22Rv1 (cell line): Measurements from ENCODE around the gene ZMYND19.
"Not testable (repeated sequence)": the region's sequence is repeated elsewhere in the genome, so short reads cannot be mapped to it uniquely, and the experiment has no call there.

Experiments used
- H3K27ac ChIP-seq: fragments of 450-650 bp; 2 replicates; pipeline ENCODE4 v1.5.1; 2017
- ZFX ChIP-seq: fragments of 450-650 bp; IDR thresholded peaks from 2 replicates; pipeline ENCODE4 v1.6.1; 2017; ENCODE audit warnings: antibody characterized with exemption, borderline replicate concordance
- TF ChIP-seq, protein P1 (sequence below): fragments of 450-650 bp; IDR thresholded peaks from 2 replicates; pipeline ENCODE4 v1.5.1; 2017; ENCODE audit warnings: mild to moderate bottlenecking

The ZMYND19 gene

DNA sequence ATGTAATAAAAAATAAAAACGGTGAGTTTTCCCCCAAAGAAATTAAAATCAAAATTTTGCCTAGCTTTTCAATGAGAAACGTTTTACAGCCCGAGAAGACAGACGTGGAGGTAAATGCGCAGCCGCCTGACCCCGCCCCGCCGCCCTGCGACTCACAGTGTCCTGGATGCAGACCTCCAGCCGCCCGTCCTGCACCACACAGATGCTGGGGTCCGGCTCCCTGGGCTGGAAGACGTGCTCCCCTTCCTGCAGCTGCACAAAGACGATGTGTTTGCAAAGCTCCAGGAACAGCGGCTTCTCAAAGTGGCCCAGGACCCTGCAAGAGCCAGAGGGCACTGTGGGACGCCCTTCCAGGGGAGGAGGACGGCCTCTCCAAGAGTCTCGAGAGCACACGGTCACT, 47.8 kb downstream of the ZMYND19 start:
- H3K27ac ChIP-seq, result no peak overlapping the region
- TF ChIP-seq, protein P1, sequence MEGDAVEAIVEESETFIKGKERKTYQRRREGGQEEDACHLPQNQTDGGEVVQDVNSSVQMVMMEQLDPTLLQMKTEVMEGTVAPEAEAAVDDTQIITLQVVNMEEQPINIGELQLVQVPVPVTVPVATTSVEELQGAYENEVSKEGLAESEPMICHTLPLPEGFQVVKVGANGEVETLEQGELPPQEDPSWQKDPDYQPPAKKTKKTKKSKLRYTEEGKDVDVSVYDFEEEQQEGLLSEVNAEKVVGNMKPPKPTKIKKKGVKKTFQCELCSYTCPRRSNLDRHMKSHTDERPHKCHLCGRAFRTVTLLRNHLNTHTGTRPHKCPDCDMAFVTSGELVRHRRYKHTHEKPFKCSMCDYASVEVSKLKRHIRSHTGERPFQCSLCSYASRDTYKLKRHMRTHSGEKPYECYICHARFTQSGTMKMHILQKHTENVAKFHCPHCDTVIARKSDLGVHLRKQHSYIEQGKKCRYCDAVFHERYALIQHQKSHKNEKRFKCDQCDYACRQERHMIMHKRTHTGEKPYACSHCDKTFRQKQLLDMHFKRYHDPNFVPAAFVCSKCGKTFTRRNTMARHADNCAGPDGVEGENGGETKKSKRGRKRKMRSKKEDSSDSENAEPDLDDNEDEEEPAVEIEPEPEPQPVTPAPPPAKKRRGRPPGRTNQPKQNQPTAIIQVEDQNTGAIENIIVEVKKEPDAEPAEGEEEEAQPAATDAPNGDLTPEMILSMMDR, result no peak
- no peak for TF ChIP-seq ZFX

DNA sequence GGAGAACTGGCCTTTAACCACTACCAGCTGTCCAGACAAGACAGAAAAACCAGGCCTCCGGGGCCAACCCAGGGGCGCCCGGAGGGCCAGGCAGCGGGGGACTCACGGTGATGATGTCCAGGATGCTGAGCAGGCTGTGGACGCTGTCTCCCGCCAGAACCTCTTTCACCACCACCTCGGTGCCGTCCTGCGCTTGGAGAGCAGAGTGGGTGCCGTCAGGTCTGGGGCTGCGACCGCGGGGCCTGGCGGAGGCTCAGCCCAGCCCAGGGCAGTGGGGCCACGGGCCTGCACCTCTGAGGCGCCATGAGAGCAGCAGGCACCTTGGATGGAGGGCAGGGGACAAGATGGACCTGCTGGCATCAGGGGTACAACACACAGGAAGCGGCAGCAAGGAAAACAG, 49.8 kb downstream of the ZMYND19 start:
- TF ChIP-seq, protein P1, result no peak
- TF ChIP-seq ZFX, result no peak
- H3K27ac ChIP-seq, result no peak overlapping the region

DNA sequence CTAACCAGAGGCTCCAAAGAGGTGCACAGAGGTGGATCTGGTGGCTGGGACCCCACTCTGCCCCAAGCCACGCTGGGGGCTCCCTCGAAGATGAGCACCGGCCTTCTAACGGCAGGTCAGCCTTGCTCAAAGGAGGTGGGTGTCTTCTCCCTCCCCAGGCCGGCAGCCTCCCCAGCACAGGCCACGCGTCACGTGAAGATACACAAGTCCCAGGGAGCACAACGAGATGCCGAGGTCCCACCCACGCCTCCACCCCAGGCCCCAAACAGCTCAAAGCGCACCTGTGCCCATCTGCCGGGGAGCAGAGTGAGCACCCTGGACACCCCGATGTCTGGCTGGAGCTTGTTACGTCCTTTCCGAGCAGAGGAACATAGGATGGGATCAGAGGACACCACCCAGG, 52.3 kb downstream of the ZMYND19 start:
- H3K27ac ChIP-seq, result no peak overlapping the region
- no peak for TF ChIP-seq ZFX
- TF ChIP-seq, protein P1, result no peak

DNA sequence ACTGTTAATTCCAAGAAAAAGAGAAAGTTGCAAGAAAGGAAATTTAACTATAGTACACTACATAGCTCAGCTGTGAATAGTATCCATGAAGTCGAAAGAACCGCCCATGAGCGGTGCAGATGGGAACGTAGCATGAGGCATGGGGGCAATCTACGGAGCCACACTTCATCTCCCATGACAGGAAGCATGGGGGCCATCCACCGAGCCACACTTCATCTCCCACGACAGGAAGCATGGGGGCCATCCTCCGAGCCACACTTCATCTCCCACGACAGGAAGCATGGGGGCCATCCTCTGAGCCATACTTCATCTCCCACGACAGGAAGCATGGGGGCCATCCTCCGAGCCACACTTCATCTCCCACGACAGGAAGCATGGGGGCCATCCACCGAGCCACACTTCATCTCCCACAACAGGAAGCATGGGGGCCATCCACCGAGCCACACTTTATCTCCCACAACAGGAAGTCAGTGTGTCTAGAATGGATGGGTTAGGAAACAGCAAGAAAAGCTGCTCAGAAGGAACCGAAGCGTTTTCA, 53.6 kb downstream of the ZMYND19 start:
- H3K27ac ChIP-seq, result not testable (repeated sequence)

DNA sequence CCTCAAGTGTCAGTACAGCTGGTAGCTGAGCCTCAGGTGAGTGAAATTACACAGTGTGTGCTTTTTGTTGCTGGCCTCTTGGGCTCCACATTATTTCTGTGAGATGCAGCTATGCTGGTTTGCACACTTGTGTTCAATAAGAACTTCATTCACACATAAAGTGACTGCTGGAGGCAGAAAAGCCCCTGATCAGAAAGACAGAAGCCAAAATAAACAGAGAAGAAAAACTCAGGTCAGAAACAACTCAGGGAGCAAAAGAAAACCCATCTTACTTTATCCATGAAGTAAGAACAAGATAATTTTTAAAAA, 55.2 kb downstream of the ZMYND19 start:
- H3K27ac ChIP-seq, result peak overlapping the region; percentile 59
- TF ChIP-seq ZFX, result no peak
- TF ChIP-seq, protein P1, result peak; percentile 36

DNA sequence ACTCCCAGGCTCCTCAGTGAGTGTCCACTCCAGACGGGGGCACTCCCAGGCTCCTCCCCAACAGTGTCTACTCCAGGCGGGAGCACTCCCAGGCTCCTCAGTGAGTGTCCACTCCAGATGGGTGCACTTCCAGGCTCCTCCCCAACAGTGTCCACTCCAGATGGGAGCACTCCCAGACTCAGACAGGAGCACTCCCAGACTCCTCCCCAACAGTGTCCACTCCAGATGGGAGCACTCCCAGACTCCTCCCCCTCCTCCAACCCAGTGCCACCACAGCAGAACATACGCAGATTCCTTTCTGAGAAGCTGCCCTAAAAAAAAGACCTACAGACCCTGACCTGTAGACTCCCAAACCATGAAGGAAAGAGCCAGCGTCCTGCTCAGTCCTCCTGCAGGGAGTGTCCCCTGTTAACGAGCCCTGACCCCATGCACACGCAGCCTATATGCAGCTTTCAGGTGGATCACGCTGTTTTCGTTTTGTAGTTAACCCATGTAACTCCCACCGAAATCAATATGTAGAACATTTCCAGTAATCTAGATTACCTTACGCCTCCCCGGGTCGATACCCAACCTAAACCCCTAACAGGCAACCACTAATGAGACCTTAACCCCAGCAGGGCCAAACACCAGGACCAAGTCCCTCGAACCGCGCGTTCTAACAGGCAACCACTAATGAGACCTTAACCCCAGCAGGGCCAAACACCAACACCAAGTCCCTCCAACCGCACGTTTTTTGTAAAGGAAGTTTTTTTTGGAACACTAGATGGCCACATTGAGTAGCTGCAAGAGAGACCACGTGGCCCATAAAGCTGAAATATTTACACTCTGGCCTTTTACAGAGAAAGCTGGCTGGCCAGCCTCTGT, 55.8 kb downstream of the ZMYND19 start:
- TF ChIP-seq, protein P1, result peak; percentile 94
- TF ChIP-seq ZFX, result no peak
- peak overlapping the region; percentile 59 for H3K27ac ChIP-seq

DNA sequence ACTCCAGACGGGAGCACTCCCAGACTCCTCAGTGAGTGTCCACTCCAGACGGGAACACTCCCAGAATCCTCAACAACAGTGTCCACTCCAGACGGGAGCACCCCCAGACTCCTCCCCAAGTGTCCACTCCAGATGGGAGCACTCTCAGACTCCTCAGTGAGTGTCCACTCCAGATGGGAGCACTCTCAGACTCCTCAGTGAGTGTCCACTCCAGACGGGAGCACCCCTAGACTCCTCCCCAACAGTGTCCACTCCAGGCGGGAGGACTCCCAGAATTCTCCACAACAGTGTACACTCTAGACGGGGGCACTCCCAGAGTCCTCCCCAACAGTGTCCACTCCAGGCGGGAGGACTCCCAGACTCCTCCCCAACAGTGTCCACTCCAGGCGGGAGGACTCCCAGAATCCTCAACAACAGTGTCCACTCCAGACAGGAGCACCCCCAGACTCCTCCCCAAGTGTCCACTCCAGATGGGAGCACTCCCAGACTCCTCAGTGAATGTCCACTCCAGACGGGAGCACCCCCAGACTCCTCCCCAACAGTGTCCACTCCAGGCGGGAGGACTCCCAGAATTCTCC, 57.3 kb downstream of the ZMYND19 start:
- H3K27ac ChIP-seq, result not testable (repeated sequence)
